ENCODE data around the gene CBFA2T3. TPM values are rescaled to one million over a fixed set of nuclear protein-coding genes. Genes with fewer than 3 reads are reported as not detected.

Gene CBFA2T3
- total RNA-seq, 1 donor from 2014 or later = 11.0 TPM

DNA sequence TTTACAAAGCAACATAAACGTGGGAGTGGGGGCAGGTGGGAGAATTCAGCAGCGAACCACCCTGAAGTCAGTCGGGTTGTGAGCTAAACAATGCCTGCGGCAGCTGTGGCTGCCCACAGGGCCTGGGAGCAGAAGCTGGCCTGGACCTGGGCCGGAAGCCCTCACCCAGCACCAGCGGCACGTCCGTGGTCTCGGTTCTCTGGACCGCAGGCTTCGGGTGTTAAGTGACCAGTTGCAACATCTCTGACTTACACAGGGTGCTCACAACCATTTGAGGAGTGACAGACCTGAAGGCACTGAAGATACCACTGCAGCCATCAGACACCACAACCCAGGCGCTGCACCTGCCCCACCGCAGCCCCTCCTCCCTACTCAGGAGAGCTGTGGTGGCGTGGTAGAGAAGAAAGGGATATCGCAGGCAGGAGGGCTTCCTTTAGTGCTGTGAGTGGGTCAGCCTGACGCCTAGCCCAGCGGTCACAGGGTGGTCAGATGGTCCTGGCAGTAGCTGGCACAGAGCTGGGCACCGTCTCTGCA is 33.8 kb downstream of the CBFA2T3 start:
- no peak for ATAC-seq
- DNase-seq (ENCODE audit: low spot score) = no peak

DNA sequence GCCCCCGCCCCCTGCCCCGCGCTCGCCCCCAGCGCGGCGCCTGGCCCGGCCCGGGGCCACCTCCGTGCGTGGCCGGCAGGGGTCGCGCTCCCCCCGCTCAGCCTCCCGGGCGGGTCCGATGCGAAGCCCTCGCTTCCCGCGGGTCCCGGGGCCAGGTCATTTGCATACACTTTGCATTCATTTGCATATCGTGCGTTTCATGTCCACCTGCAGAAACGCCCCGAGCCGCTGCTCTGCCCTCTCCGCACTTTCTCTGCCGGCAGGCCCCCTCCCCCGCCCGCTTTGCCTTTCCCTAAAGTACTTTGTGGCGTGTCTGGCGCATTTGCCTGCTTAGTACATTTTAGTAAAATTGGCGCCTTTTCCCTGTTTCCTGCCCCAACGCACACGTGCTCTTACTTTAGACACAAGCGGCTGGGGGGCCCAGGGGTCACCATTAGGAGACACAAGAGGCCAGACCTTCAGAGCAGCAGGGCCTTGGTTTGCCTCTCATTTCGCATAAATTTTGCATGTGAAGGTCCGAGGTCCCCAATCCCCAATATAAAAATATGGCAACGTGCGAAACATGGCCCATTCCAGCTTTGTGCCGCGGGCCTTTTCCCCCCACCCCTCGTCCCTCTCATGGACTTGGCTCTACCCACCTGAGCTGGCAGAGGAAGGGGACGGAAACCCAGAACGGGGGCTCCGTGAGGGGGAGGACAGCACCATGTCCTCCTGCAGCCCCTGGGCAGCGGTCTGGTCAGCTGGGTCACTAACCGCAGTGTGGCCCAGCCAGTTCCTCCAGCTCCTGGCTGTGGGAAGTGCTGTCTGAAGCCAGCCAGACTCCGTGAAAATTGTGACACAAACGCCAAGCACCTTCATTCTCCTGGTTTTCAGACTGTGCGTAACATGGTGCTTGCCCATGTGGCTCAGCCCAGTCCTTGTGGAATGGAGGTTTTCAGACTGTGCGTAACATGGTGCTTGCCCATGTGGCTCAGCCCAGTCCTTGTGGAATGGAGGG is 34.8 kb downstream of the CBFA2T3 start:
- ATAC-seq = peak; percentile 61
- DNase-seq (ENCODE audit: low spot score) = no peak

DNA sequence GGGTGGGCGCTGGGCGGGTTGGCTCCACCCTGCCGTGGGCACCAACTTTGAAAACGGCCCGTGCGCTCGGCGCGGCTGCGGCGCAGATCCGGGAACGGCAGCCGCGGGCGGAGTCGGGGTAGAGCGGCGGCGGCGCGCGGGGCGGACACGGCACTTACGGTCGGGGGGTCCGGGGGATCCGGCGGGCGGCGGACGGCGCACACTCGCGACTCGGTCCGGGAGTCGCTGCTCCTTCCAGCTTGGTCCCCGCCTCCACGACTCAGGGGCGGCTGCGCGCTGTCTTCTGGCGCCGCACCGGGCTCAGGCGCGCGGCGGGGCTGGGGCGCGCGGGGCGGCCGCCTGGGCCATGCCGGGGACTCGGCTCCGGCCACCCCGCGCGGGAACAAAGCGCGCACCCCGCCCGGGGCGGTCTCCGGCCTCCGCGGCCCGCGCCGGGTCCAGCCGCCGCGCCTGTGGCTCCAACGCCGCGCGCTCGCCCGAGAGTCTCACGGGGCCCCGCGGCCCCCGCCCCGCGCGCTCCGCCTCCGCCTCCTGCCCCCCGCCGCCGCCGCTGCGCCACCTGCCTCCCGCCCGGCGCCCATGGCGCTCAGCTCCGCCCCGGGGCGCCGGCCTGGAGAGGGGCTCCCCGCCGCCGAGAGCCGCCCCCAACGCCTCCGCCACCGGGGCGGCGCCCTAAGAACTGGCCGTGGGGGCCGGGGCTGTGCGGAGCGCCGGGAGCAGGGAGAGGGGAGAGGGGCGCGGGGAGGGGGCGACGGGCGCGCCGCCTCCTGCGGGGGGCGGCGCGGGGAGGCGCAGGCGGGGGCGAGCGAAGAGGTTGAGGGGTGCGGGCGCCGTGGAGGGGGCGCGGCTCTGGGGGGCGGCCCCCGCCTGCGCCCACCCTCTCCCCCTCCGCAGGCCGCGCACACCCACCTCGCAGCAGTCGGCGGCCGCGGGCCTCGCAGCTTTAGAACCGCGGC is 35.9 kb downstream of the CBFA2T3 start:
- ATAC-seq (no peak), DNase-seq (ENCODE audit: low spot score) (no peak)

DNA sequence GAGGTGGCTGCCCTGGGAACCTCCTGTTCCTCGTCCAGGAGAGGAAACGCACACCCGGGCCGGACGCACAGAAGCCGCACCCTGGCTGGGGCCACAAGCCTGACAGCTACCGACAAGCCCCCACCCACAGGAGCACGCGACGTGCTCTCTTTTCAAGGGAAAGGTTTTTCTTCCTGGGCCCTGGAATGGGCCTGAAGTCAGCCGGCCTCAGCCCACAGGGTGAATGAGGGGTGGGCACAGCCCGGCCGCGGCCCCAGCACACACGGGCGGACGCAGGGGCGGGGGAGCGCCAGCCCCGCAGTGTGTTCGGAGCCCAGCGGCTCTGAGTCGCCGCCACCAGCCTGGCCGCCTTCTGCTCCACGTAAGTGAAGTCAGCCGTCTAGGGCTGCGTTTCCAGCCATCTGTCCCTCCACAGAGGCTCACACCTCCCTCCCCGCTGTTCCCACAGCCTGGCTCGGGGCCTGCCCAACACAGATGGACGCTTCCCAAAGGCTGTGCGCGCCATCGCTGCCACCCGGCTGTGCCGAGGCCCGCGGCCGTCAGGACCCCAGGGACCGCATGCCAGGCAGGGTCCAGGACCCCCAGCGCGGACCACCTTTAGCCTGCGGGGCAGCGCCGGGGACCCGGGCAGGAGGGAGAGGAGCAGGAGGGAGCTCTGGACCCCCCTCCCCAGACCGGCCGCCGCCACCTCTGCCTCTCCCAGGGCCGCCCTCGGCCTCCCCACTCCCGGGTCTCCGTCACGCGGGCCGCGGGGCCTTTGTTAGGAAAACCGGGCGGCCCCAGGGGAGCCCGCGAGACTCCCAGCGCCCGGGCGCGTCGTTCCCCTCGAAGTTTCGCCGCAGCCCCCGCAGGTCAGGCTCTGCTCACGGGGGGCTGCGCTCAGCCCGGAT is 36.8 kb downstream of the CBFA2T3 start:
- DNase-seq (ENCODE audit: low spot score) (no peak), ATAC-seq (peak; percentile 6)

DNA sequence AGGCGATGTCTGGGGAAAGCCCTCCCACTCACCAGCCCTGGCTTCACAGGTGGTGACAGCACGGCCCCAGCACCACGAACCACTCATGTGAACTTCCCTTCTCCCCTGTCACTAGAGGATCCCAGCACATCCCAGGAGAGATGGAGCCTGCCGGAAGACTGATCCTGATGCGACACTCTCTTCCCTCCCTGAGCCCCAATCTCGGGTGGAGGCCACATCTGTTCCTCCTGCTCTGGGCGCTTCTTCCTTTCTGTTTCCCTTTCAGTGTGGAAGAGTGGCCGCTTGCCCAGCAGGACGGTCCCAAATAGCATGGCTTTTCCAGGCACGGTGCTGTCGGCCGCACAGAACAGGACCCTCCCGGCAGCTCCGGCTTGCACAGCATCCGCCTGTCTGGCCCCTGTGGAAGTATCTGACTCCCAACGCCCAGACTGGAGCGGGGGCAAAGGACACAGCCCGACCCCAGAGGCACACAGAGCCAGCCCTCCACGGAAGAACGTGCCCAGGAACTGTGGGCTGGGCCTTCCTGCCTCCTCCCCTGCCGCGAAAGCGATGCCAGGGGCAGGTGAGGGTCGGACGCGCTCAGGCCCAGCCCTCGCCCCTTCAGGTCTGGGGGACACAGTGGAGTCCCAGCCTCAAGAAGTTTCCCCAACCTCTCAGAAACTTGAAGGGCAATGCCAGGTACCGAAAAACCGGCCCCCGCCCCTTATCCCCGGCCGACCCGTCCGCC is 37.6 kb downstream of the CBFA2T3 start:
- peak; percentile 9 for ATAC-seq
- no peak for DNase-seq (ENCODE audit: low spot score)

DNA sequence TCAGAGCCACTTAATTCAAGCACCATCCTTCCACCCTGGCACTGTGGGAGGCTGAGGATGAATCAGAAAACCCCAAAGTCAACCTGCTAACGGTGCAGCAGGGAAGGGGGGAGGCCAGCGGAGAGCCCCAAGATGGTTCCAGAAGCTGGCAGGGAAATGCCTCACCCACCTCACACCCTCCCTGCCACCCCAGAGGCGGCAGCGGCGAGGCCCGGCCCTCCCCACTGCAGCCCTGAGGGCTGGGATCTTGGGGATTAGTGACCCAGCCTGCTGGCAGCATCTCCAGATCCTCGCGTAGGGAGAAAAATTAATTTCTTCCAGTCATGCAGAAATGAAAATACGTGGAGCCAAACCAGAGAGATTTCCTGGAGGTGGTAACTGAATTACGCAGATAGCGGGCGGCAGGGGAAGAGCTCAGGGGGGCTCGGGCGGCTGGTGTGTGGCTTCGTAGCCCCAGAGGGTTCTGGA is 38.2 kb downstream of the CBFA2T3 start:
- DNase-seq (ENCODE audit: low spot score) (no peak), ATAC-seq (no peak)

DNA sequence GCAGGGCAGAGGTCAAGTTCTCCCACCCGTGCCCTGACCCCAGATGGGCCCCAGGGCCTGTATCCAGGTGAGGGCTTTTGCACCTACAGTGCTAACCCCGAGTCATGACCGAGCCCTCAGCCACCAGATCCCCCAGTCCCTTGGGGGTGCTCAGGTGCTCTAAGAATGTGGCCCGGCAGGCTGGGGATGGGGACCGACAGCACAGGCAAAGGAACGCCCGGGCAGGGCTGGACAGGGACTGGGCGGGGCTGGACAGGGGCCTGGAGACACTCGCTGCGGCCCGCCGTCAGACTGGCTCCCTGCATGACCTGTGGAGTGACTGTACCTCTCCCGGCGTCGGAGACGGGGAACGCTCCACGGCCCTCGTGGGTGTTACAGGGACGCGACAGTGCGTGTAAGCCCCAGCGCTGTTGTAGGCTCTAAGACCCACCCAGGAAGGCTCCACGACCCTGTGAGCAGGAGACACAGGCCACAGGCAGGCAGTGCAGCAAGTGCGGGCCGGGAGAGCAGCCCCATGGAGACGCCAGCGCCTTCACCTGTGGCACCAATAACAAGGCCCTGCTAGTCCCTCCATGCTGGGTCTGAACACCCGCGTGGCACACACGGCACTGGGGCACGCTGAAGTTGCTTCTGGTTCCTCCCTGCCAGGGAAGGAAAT is 38.8 kb downstream of the CBFA2T3 start:
- DNase-seq (ENCODE audit: low spot score) = no peak
- ATAC-seq = no peak

DNA sequence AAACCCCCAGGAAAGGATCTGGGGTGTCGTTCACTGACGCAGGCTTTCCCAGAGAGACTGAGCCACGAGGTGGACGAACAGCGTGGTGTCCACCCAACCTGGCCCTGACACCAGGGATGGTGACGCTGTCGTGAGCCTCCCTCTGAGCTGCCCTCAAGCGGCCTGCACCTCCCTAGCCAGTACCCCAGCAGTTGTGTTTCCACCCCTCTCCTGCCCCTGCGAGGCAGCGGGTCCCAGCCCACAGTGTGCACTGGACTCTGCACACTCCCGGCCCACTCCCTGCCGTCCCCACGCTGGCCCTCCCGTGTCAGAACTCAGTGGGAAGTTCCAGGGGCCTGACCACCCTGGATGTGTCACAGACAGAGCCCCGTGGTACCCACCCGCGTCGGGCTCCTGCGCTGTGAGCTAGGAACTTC is 39.8 kb downstream of the CBFA2T3 start:
- ATAC-seq (no peak), DNase-seq (ENCODE audit: low spot score) (no peak)

DNA sequence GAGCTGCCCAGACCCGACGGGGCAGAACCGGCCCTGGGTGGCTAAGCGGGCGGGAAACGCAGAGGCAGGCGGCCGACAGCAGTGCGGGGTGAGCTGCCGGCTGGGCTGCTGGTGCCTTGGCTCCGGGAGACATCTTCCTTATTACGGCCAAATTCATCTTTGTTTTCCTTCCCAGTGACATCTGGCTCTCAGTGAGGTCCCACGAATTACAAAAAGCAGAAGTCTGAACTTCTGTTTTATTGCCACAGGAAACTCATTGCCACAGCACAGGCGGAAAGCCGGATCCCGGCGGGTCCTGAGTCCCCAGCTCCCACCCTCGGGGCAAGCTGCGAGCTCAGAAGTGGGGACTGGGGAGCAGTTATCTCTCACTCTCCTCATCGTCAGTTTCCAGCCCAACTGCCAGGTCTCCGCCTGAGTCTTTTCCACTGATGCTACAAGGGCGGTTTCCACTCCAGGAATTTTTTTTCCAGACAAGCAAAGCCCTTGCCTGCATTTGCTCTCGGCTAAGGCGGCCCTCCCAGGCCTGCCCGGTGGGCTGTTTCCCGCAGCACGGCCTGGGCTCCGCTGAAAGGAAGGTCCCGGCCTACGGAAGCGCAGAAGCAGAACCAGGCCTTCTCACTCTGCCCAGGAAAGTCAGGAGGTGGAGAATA is 40.3 kb downstream of the CBFA2T3 start:
- ATAC-seq = peak; percentile 21
- DNase-seq (ENCODE audit: low spot score) = no peak

DNA sequence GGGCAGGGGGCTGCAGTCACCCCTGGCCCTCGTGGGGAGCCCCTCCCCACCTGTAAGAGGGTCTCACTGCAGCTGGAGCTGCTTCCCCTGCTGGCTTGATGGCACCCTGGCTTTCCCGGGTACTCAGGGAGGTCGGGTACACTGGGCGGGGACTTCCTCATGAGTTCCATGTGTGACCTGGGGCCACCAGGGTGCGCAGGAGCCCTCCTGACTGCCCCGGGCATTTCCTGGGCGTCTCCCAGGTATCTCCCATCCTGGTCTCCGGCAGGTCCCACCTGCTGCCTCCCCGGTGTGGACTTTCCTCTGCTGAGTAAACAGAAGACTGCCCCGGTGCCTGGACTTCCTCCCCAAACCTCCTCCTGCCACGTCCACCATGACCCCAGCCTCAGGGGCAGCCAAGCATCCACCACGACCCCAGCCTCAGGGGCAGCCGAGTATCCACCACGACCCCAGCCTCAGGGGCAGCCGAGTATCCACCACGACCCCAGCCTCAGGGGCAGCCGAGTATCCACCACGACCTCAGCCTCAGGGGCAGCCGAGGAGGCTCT is 40.9 kb downstream of the CBFA2T3 start:
- no peak for DNase-seq (ENCODE audit: low spot score)
- ATAC-seq = peak; percentile 28

DNA sequence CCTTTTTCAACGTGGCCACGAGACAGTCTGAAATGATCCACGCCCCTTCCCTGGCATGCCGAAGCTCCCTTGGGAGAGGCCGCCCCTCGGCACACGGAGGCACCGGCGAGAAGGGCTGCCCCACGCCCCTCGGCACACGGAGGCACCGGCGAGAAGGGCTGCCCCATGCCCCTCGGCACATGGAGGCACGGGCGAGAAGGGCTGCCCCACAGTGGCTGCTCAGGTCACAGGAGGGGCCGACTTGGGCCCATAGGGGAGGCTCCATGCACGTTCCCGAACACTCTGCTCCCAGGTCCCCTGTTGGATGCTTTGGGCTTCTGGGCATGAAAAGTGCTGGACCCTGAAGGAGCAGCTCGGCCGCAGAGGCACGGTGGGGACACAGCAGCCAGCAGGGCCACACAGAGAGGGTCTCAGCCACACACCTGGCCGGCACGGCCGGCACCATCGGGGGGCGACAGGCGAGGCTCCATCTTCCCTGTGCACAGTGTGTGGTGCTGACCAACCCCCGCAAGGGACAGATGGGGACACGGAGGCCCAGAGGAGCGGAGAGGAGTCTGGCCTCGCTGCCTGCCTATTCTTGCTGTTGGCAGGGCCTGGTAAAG is 42.8 kb downstream of the CBFA2T3 start:
- DNase-seq (ENCODE audit: low spot score) (no peak), ATAC-seq (no peak)

DNA sequence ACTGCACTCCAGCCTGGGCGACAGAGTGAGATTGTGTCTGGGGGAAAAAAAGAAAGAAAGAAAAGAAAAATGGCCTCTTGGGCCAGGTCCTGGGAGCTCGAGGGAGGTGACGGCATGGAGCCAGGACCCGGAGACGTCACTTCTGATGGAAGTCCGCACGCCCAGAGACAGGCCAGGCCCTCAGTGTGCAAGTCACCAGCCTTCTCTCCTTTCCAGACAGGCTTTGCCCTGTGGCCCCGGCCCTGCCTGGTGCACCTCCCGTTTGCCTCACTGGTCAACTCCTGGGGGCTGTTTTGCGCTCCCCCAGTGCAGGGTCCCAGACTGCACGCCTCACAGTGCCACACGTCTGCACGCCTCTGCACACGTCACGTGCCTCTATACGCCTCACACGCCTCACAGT is 44.1 kb downstream of the CBFA2T3 start:
- ATAC-seq (no peak), DNase-seq (ENCODE audit: low spot score) (no peak)

DNA sequence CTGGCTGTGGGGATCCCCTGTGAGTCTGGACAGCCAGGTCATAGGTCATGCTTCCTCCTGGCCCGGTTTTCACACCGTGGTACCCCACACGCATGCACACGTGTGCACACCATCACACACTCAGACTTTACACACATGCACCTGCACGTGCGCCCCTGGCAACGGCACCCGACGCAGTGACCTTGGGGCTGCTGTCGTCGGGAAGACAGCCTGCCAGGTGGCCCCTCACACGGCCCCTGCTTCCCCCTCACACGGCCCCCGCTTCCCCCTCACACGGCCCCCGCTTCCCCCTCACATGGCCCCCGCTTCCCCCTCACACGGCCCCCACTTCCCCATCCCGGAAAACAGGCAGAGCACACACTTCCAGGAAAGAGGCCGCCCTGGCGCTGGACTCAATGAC is 45.1 kb downstream of the CBFA2T3 start:
- no peak for DNase-seq (ENCODE audit: low spot score)
- ATAC-seq = no peak

DNA sequence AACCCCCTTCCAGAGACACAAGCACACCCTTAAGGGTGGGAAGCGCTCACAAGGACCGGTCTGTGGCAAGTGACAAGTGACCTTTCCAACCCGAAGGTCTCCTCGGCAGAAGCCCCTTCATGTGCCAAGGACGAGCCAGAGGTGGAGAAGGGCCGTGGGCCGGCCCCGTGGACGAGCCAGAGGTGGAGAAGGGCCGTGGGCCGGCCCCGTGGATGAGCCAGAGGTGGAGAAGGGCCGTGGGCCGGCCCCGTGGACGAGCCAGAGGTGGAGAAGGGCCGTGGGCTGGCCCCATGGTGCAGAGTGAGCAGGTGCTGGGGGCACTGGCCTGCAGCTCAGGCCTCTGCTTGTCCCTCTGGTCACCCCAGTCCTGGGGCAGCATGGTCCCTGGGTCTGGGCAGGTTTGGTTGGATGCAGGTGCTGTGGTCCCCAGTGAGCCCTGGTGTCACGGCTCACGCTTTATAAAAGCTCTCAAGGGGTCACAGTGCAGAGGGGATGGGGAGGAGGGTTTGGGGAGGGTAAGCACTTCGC is 45.6 kb downstream of the CBFA2T3 start:
- no peak for ATAC-seq
- DNase-seq (ENCODE audit: low spot score) = no peak

DNA sequence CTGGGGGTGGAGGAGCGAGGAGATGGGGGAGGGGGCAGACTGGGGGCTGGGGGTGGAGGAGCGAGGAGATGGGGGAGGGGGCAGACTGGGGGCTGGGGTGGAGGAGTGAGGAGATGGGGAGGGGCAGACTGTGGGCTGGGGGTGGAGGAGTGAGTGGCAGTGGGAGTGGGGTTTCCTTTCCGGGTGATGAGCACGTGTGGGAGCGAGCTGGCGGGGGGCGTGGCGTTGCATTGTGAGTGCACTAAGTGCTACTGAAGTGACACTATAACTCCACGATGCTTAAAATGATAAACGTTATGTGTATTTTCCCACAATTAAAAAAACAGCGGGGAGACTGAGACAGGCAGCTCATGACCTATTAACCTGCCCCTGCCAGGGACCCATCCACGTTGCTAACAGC is 46.3 kb downstream of the CBFA2T3 start:
- ATAC-seq (no peak), DNase-seq (ENCODE audit: low spot score) (no peak)

DNA sequence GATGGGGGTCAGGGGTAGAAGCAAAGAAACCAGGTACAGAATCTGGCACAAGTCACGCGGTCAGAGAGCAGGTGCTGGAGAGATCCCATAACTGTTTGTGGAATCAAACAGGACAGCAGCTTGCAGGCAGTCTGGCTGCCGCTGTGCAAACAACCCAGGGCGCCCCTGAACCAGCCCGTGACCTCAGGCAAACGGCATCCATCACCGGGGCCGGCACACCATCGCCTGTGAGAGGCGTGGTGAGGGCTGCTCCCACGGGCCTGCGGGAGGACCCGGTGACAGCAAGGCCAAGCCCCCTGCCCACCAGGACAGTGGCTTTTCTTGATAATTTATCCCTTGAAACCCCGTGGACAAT is 47.9 kb downstream of the CBFA2T3 start:
- no peak for DNase-seq (ENCODE audit: low spot score)
- ATAC-seq = no peak

DNA sequence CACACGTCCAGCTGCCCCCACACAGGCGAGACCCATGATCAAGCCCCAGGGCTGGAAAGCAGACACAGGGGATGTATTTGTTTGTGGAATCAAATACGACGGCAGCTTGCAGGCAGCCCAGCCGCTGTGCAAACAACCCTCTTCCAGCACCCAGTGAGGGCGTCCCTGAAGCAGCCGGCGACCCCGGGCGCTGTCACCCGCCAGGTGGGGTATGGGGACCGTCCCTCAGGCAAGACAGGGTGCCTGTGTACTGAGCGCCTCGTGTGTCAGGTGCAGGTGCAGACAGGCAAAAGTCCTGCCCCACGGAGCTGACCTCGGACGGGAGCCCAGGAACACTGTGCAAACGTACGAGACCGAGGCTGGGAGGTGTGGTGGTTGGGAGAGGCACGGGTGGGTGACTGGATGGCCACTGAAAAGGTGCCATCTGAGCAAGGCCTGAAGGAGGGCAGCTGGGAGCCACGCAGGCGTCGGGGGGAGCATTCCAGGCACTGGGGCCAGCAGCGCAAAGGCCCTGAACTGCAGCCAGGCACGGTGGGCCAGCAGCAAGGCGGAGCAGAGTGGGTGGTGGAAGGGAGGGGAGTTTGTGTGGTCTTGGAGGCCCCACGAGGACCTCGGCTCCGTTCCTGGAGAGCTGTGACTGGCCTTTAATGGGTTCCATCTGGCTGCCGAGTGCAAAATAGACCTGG is 48.5 kb downstream of the CBFA2T3 start:
- peak; percentile 65 for ATAC-seq
- no peak for DNase-seq (ENCODE audit: low spot score)
